ENCODE data around the gene PPM1G.

The PPM1G gene, protein sequence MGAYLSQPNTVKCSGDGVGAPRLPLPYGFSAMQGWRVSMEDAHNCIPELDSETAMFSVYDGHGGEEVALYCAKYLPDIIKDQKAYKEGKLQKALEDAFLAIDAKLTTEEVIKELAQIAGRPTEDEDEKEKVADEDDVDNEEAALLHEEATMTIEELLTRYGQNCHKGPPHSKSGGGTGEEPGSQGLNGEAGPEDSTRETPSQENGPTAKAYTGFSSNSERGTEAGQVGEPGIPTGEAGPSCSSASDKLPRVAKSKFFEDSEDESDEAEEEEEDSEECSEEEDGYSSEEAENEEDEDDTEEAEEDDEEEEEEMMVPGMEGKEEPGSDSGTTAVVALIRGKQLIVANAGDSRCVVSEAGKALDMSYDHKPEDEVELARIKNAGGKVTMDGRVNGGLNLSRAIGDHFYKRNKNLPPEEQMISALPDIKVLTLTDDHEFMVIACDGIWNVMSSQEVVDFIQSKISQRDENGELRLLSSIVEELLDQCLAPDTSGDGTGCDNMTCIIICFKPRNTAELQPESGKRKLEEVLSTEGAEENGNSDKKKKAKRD

DNA sequence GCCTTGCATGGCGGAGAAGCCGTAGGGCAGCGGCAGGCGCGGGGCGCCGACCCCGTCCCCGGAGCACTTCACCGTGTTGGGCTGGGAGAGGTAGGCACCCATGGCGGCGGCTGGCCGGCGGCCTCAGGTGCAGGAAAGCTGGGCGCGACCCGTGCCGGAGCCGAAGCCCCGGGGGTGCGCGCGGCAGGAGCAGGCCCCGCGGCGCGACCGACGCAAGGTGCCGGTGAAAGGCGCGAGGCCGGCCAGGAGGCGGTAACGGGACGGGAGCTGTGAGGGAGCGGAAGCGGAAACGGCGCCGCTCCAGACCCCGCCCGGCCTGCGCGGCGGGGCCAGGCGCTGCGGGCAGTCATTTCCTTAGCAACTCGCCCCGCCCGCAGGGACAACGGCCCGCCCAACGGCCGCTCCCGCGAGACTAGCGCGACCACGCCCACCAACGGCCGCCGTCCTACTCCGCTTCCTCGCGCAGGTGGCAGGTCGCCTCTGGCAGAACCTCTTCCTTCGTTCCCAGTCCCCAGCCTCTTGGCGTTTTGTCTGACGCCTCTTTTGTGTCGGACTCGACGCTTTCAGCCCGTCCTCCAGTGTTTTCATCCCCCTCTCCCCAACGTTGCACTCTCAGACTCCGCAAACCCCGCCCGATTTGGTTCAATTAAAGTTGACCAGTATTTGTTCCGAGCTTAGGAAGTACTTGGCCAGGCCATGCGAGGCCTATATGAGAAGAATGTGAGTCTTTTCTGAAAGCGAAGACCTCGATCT is at the start of gene PPM1G:
Gene PPM1G (minus strand): TSS at position 271 of the 753 bp plus-strand sequence. CDS start 169 bp downstream, at position 102.
- Histone ChIP-seq H3K9ac (ENCODE audit: low read length) (peak within 1 kb of the TSS; percentile 68), H3K36me3 (ENCODE audit: control insufficient read depth, insufficient read depth, low read length) (no peaks in the 10 kb centered on the region), H3K27ac (ENCODE audit: low read depth, low read length) (peak within 1 kb of the TSS; percentile 79), H3K27me3 (ENCODE audit: control insufficient read depth, insufficient read depth, low read length) (no peaks in the 10 kb centered on the region), H3K4me3 (ENCODE audit: low read length) (peak within 1 kb of the TSS; percentile 93), H3K4me1 (ENCODE audit: control insufficient read depth, insufficient read depth, low read length) (peaks cover 9% of the 10 kb centered on the region)

DNA sequence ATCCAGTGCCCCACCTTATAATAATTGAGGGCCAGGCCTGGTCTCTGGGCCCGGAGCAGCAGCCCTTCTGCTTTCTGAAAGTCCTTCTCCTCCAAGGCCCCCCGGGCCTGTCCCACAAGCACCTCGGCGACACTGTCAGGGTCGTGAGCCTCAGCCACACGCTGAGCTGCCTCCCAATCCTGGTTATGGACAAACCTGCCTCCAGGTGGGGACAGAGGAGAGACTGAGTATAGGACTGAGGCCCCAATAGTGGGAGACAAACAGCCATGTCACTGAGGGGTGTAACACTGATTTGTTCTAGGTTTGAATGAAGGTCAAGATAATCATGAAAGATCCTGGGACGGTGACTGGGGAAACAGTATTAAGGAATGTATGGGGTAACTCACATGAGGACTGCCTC is 44.6 kb upstream of the PPM1G start:
- Histone ChIP-seq H3K4me3 (ENCODE audit: low read length) (no peak overlapping the region), H3K27me3 (ENCODE audit: control insufficient read depth, insufficient read depth, low read length) (no peaks in the 10 kb centered on the region), H3K9ac (ENCODE audit: low read length) (no peak overlapping the region), H3K4me1 (ENCODE audit: control insufficient read depth, insufficient read depth, low read length) (no peaks in the 10 kb centered on the region), H3K36me3 (ENCODE audit: control insufficient read depth, insufficient read depth, low read length) (peaks cover 24% of the 10 kb centered on the region), H3K27ac (ENCODE audit: low read depth, low read length) (no peak overlapping the region)

DNA sequence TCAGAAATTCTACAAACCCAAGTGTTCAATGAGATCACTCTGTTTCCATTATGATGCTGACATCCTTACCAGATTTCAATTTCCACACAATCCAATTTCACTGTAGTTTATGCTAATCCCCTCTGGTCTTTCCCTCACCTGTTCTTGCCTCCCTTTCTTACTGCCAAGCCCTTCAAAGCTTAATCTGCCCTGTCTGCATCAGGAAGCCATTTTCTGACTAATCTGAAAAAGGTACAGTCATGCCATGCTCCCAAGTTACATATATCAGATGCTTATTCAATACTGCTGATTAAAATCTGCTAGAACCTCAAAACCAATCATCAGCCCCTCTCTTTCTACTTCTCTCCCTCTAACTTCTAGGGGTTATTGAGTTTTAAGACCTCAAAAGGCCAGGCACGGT is 41.7 kb upstream of the PPM1G start:
- Histone ChIP-seq H3K9ac (ENCODE audit: low read length) (no peak overlapping the region), H3K4me3 (ENCODE audit: low read length) (no peak overlapping the region), H3K27ac (ENCODE audit: low read depth, low read length) (no peak overlapping the region), H3K27me3 (ENCODE audit: control insufficient read depth, insufficient read depth, low read length) (no peaks in the 10 kb centered on the region), H3K4me1 (ENCODE audit: control insufficient read depth, insufficient read depth, low read length) (no peaks in the 10 kb centered on the region), H3K36me3 (ENCODE audit: control insufficient read depth, insufficient read depth, low read length) (peaks cover 22% of the 10 kb centered on the region)

DNA sequence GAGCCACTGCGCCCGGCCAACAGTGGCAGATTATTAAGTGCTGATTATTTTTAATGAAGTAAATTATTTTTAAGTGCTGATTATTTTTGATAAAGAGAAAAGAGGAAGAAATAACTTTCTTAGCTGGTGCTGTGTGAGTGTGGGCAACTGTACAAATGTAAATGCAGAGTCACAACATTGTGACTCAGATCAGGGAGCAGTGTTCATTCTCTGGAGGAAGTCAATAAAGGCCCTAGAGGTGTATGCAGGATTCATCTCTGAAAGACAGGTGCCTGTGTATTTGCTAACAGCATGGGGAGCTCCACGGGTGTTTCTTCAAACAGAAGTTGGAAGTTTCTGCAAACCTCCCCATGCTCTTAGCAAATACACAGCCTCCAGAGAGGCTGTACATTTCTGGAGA is 39.0 kb upstream of the PPM1G start:
- no peak overlapping the region for H3K27ac ChIP-seq (ENCODE audit: low read depth, low read length)
- no peak overlapping the region for H3K9ac ChIP-seq (ENCODE audit: low read length)
- no peaks in the 10 kb centered on the region for H3K27me3 ChIP-seq (ENCODE audit: control insufficient read depth, insufficient read depth, low read length)
- H3K36me3 ChIP-seq (ENCODE audit: control insufficient read depth, insufficient read depth, low read length) = peaks cover 11% of the 10 kb centered on the region
- no peak overlapping the region for H3K4me3 ChIP-seq (ENCODE audit: low read length)
- H3K4me1 ChIP-seq (ENCODE audit: control insufficient read depth, insufficient read depth, low read length) = no peaks in the 10 kb centered on the region

DNA sequence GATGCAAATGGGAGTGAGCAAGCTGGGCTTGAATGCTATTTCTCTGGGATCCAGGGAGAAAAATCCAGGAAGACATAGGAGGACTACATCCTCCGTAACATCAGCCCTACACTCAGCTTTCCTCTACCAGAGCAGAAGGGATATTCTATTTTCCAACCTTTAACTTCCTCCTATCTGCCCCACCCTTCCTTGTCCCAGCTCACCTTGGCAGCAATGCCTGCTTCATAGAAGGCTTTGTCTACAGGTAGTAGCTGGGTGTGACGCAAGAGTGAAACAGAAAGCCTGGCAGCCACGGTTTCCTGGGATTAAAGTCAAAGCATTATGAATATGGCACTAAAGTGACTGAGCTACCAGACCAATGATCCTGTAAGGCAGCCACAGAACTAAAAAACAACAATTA is 36.7 kb upstream of the PPM1G start:
- Histone ChIP-seq H3K27me3 (ENCODE audit: control insufficient read depth, insufficient read depth, low read length) (no peaks in the 10 kb centered on the region), H3K36me3 (ENCODE audit: control insufficient read depth, insufficient read depth, low read length) (peaks cover 22% of the 10 kb centered on the region), H3K4me3 (ENCODE audit: low read length) (peak overlapping the region; percentile 26), H3K27ac (ENCODE audit: low read depth, low read length) (no peak overlapping the region), H3K9ac (ENCODE audit: low read length) (no peak overlapping the region), H3K4me1 (ENCODE audit: control insufficient read depth, insufficient read depth, low read length) (no peaks in the 10 kb centered on the region)

DNA sequence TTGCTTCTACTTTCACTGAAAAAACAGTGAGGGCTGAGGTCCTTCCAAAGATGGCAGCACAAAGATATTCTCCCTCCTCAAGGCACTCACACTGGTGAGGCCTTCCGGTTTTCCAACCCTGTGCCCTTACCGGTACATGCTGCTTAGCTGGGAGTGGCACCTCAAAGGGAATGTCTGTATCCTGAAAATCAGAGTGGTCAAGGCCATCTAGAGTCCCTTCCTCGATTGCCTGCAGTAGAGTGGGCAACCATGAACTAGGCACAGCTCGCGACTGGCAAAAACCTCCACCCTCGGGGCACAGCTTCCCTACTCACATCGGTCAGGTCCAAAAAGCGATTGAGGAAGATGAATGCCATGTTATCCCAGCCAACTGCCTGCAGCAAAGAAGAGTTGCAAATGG is 36.2 kb upstream of the PPM1G start:
- Histone ChIP-seq H3K36me3 (ENCODE audit: control insufficient read depth, insufficient read depth, low read length) (peaks cover 26% of the 10 kb centered on the region), H3K4me3 (ENCODE audit: low read length) (peak overlapping the region; percentile 26), H3K27me3 (ENCODE audit: control insufficient read depth, insufficient read depth, low read length) (no peaks in the 10 kb centered on the region), H3K27ac (ENCODE audit: low read depth, low read length) (no peak overlapping the region), H3K4me1 (ENCODE audit: control insufficient read depth, insufficient read depth, low read length) (no peaks in the 10 kb centered on the region), H3K9ac (ENCODE audit: low read length) (no peak overlapping the region)

DNA sequence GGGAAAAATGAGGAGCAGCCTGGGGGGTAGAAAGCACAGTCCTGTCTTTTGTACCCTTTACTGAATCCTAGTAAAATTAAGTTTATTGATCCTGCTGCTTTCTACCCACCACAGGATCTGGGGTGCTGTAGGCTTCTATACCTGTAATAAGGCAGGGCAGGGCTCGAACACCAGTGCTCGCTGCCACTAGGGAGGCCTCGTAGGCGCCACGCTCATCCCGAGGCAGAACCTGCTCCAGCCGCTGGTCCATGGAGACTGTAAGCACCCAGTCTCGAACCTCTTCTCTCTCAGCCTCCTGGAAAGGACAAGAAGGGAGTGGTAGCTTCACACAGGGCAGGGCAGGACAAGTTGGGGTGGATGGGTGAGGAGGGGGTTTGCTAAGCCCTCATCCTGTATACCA is 35.8 kb upstream of the PPM1G start:
- Histone ChIP-seq H3K9ac (ENCODE audit: low read length) (no peak overlapping the region), H3K27me3 (ENCODE audit: control insufficient read depth, insufficient read depth, low read length) (no peaks in the 10 kb centered on the region), H3K27ac (ENCODE audit: low read depth, low read length) (no peak overlapping the region), H3K36me3 (ENCODE audit: control insufficient read depth, insufficient read depth, low read length) (peaks cover 31% of the 10 kb centered on the region), H3K4me3 (ENCODE audit: low read length) (peak overlapping the region; percentile 26), H3K4me1 (ENCODE audit: control insufficient read depth, insufficient read depth, low read length) (no peaks in the 10 kb centered on the region)

DNA sequence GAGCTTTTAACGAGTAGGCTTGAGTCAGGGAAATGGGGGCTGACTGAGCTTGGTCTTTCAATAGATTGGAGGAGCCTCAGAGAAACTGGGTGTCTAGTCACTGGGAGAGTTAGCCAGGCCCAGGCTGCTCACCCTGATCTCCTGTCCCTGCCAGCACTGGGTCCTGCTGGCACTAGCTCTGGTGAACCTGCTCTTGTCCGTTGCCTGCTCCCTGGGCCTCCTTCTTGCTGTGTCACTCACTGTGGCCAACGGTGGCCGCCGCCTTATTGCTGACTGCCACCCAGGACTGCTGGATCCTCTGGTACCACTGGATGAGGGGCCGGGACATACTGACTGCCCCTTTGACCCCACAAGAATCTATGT is 33.5 kb upstream of the PPM1G start:
- H3K4me1 ChIP-seq (ENCODE audit: control insufficient read depth, insufficient read depth, low read length) = no peaks in the 10 kb centered on the region
- H3K27ac ChIP-seq (ENCODE audit: low read depth, low read length) = no peak overlapping the region
- H3K36me3 ChIP-seq (ENCODE audit: control insufficient read depth, insufficient read depth, low read length) = peaks cover 39% of the 10 kb centered on the region
- H3K27me3 ChIP-seq (ENCODE audit: control insufficient read depth, insufficient read depth, low read length) = no peaks in the 10 kb centered on the region
- peak overlapping the region; percentile 62 for H3K4me3 ChIP-seq (ENCODE audit: low read length)
- H3K9ac ChIP-seq (ENCODE audit: low read length) = no peak overlapping the region

DNA sequence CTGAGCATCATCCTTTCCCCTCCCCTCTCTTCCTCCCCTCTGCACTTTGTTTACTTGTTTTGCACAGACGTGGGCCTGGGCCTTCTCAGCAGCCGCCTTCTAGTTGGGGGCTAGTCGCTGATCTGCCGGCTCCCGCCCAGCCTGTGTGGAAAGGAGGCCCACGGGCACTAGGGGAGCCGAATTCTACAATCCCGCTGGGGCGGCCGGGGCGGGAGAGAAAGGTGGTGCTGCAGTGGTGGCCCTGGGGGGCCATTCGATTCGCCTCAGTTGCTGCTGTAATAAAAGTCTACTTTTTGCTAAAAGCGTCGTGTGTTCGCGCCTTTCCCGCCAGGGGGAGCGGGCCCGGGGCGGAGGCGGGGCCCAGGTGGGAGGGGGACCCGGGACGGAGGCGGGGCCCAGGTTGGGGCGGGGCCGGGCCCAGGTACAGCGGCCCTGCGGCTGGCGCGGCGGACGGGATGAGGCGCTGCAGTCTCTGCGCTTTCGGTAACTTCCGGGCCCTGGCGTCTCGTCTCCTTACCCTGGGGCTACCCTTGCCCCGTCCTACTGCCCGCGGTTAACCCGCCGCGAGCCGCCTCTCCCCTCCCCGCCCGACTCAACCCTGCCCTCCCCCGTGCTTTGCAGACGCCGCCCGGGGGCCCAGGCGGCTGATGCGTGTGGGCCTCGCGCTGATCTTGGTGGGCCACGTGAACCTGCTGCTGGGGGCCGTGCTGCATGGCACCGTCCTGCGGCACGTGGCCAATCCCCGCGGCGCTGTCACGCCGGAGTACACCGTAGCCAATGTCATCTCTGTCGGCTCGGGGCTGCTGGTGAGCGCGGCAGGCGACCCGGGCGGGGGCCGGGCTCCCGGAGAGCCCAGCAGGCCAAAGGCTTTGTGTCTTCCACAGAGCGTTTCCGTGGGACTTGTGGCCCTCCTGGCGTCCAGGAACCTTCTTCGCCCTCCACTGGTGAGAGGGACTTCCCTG is 32.8 kb upstream of the PPM1G start, which contains the start of gene KRTCAP3:
Gene KRTCAP3 (plus strand): TSS at position 424 of the 962 bp plus-strand sequence. CDS start 32 bp downstream, at position 456.
- Histone ChIP-seq H3K36me3 (ENCODE audit: control insufficient read depth, insufficient read depth, low read length) (peaks cover 37% of the 10 kb centered on the region), H3K27me3 (ENCODE audit: control insufficient read depth, insufficient read depth, low read length) (no peaks in the 10 kb centered on the region), H3K4me3 (ENCODE audit: low read length) (peak within 1 kb of the TSS; percentile 62), H3K4me1 (ENCODE audit: control insufficient read depth, insufficient read depth, low read length) (no peaks in the 10 kb centered on the region), H3K9ac (ENCODE audit: low read length) (no peak within 1 kb of the TSS), H3K27ac (ENCODE audit: low read depth, low read length) (no peak within 1 kb of the TSS)

DNA sequence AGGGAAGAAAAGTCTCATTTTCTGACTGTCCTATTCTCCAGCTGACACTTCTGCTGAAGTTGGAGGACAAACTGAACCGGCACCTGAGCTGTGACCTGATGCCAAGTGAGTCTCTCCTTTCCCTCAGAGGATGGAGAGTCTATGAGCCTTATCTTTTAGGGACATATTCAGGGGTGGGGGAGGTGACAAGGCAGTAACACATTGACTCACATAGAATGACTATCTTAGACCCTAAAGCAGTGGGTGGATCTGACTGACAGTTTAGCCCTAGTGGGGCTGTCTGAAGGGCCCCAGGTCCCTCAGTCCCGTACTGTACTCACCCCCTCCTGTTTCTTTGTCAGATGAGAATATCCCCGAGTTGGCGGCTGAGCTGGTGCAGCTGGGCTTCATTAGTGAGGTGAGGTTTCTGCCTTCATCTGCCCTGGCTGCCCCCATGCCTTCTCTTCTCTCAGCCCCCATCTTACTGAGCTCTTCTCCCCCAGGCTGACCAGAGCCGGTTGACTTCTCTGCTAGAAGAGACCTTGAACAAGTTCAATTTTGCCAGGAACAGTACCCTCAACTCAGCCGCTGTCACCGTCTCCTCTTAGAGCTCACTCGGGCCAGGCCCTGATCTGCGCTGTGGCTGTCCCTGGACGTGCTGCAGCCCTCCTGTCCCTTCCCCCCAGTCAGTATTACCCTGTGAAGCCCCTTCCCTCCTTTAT is 32.0 kb upstream of the PPM1G start:
- Histone ChIP-seq H3K4me3 (ENCODE audit: low read length) (no peak overlapping the region), H3K27ac (ENCODE audit: low read depth, low read length) (no peak overlapping the region), H3K27me3 (ENCODE audit: control insufficient read depth, insufficient read depth, low read length) (no peaks in the 10 kb centered on the region), H3K4me1 (ENCODE audit: control insufficient read depth, insufficient read depth, low read length) (no peaks in the 10 kb centered on the region), H3K9ac (ENCODE audit: low read length) (no peak overlapping the region), H3K36me3 (ENCODE audit: control insufficient read depth, insufficient read depth, low read length) (peaks cover 46% of the 10 kb centered on the region)

DNA sequence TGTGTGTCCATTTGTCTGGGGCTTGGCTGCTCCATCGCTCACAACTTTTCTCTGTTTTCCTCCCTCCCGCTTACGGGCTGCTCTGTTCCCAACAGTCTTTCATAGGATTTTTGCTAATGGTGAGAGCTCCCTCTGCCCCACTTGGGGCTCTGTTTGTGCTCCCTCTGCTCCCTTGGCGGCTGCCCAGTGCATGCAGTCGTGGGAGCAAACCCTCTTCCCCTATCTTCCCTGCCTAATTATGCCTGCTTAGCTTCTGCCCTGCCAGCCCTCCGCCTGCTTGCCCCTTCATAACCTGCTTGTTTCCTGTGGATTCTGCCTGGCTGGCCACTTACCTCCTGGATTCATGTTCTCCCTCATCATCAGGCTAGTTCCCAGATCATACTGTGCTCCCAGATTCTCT is 26.2 kb upstream of the PPM1G start:
- H3K27me3 ChIP-seq (ENCODE audit: control insufficient read depth, insufficient read depth, low read length) = no peaks in the 10 kb centered on the region
- no peak overlapping the region for H3K4me3 ChIP-seq (ENCODE audit: low read length)
- H3K9ac ChIP-seq (ENCODE audit: low read length) = no peak overlapping the region
- H3K27ac ChIP-seq (ENCODE audit: low read depth, low read length) = no peak overlapping the region
- H3K4me1 ChIP-seq (ENCODE audit: control insufficient read depth, insufficient read depth, low read length) = no peaks in the 10 kb centered on the region
- peaks cover 59% of the 10 kb centered on the region for H3K36me3 ChIP-seq (ENCODE audit: control insufficient read depth, insufficient read depth, low read length)
